Duodenal mucosa (tissue), 2 donors: ENCODE measurements around the gene PTPRA.

ENCODE experiments used
- H3K27ac ChIP-seq: one replicate; pipeline ENCODE4 v1.7.0; 2013; ENCODE audit warnings: low read depth, low read length
- H3K27me3 ChIP-seq, 2 donors: one replicate each; pipeline ENCODE4 v1.7.0; 2013; ENCODE audit warnings: low read length in 2 of 2, control low read depth in 1 of 2; ENCODE audit not compliant: insufficient read depth in 2 of 2, control insufficient read depth in 1 of 2
- H3K36me3 ChIP-seq, 2 donors: one replicate each; pipeline ENCODE4 v1.7.0; 2013; ENCODE audit warnings: low read length in 2 of 2, control low read depth in 1 of 2; ENCODE audit not compliant: insufficient read depth in 2 of 2, control insufficient read depth in 1 of 2
- H3K4me1 ChIP-seq, 2 donors: one replicate each; pipeline ENCODE4 v1.7.0; 2013; ENCODE audit warnings: low read length in 2 of 2, control low read depth in 1 of 2; ENCODE audit not compliant: insufficient read depth in 2 of 2, control insufficient read depth in 1 of 2
- H3K4me3 ChIP-seq, 2 donors: one replicate each; pipeline ENCODE4 v1.7.0; 2013; ENCODE audit warnings: low read length in 2 of 2, low read depth in 1 of 2
- H3K9ac ChIP-seq, 2 donors: one replicate each; pipeline ENCODE4 v1.7.0; 2013; ENCODE audit warnings: low read length in 2 of 2, low read depth in 1 of 2
- H3K9me3 ChIP-seq, 2 donors: one replicate each; pipeline ENCODE4 v1.7.0; 2013; ENCODE audit warnings: low read length in 2 of 2, control low read depth in 1 of 2; ENCODE audit not compliant: control insufficient read depth in 1 of 2

The PTPRA gene

DNA sequence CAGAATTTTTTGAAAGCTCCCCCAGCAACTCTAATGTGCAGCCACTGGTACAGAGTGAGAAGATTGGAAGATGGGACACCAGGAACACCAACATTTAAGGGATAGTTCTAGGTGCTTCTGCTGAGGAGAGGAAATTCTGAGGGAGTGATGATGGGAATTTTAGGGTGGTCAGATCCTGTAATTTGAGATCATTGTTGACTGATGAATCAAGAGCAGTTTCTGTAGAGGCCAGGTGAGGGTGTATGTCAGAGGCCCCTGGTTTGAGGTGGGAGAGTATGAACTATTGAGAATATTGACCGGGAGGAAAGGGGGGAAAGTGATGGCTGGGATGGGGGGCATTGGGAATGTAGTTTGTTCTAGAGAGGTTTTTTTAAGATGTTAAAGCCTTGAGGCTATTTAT lies 47.2 kb downstream of the PTPRA start:
- Histone ChIP-seq H3K27ac (no peak overlapping the region), H3K9me3 (no peaks in the 10 kb centered on the region), H3K9ac (no peak overlapping the region), H3K4me1 (peaks cover 9 to 22% of the 10 kb centered on the region in 2 donors), H3K27me3 (no peaks in the 10 kb centered on the region), H3K36me3 (peaks cover 4 to 12% of the 10 kb centered on the region in 2 donors), H3K4me3 (no peak overlapping the region)

DNA sequence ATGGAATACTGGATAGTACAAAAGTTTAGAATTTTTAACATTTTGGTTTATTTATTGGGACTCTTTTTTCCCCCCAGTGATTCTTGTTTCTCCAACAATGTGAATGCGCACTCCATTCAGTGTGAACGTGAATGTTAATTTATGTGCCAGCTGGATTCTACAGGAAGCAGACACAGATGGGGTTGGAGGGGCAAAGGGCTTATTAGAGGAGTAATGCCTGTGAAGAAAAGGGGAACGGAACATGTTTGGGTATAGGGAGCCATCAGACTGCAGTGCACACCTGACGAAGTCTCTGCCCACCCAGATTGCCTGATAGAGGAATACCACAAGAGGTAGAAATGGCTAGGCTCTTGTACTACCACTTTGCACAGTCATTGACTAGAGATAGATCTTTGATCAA lies 48.2 kb downstream of the PTPRA start:
- H3K36me3 ChIP-seq: peaks cover 4 to 12% of the 10 kb centered on the region in 2 donors
- no peak overlapping the region for H3K9ac ChIP-seq
- no peaks in the 10 kb centered on the region for H3K9me3 ChIP-seq
- peaks cover 9 to 22% of the 10 kb centered on the region in 2 donors for H3K4me1 ChIP-seq
- H3K27me3 ChIP-seq: no peaks in the 10 kb centered on the region
- H3K4me3 ChIP-seq: no peak overlapping the region
- no peak overlapping the region for H3K27ac ChIP-seq

DNA sequence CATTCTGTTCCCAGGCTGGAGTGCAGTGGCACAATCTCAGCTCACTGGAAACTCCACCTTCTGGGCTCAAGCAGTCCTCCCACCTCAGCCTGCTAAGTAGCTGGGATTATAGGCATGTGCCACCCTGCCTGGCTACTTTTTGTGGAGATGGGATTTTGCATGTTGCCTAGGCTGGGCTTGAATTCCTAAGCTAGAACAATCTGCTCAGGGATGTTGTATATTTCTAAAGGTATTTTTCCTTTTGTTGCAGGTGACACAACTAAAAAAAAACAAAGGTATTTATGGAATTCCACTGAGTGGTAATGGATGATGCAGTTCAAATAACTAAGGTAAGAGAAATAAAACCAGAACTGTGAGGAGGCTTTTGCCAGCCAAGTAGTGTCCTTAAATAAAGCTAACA lies 49.7 kb downstream of the PTPRA start:
- Histone ChIP-seq H3K4me1 (peaks cover 9 to 21% of the 10 kb centered on the region in 2 donors), H3K27ac (no peak overlapping the region), H3K9me3 (no peaks in the 10 kb centered on the region), H3K9ac (no peak overlapping the region), H3K27me3 (no peaks in the 10 kb centered on the region), H3K36me3 (peaks cover 4 to 15% of the 10 kb centered on the region in 2 donors), H3K4me3 (no peak overlapping the region)

DNA sequence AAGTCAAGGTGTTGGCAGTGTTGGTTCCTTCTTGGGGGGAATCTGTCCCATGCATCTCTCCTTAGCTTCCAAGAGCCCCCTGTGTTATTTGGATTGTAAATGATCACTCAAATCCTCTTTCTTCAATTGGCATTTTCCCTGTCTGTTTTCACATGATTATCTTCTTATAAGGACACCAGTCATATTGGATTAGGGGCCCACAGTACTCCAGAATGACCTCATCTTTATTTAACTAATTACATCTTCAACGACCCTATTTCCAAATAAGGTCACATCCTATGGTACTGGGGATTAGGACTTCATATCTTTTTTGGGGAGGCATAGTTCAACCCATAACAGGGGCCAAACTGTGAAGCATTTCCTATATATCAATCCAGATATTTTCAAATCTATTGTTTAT lies 57.3 kb downstream of the PTPRA start:
- H3K27ac ChIP-seq: no peak overlapping the region
- no peak overlapping the region for H3K4me3 ChIP-seq
- H3K27me3 ChIP-seq: no peaks in the 10 kb centered on the region
- H3K9ac ChIP-seq: no peak overlapping the region
- peaks cover 0 to 3% of the 10 kb centered on the region in 2 donors for H3K36me3 ChIP-seq
- H3K9me3 ChIP-seq: no peaks in the 10 kb centered on the region
- no peaks in the 10 kb centered on the region for H3K4me1 ChIP-seq

DNA sequence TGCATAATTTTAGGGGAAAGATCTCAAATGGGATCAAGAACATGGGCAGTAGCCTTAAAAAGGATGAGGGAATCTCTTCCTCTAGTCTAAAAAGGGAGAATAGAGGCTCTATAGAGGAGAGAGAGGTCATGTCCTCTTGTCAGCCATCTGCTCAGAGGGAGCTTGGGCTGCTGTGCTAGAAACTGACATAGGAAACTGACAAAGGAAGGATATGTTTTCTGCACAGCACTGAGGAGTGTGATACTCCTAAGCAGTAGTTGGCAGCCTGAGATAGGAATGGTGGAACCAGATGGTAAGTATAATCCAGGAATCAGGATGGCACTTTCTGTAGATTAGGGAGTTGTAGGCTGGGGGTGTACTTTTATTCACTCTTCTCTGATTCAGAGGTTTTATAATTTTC lies 59.2 kb downstream of the PTPRA start:
- Histone ChIP-seq H3K4me1 (no peaks in the 10 kb centered on the region), H3K9me3 (no peaks in the 10 kb centered on the region), H3K9ac (no peak overlapping the region), H3K4me3 (no peak overlapping the region), H3K36me3 (peaks cover 0 to under 1% of the 10 kb centered on the region in 2 donors), H3K27ac (no peak overlapping the region), H3K27me3 (no peaks in the 10 kb centered on the region)

DNA sequence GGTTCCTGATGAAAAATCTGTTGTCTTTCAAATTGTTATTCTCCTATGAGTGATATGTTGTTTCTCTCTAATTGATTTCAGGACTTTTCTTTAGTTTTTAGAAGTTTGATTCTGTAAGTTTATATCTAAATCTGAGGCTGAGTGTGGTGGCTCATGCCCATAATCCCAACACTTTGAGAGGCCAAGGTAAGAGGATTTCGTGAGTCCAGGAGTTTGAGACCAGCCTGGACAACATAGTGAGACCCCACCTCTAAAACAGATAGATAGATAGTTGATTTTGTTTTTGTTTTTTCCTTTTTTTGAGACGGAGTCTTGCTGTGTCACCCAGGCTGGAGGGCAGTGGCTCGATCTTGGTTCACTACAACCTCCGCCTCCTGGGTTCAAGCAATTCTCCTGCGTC lies 64.6 kb downstream of the PTPRA start:
- H3K4me1 ChIP-seq: peaks cover 0 to 5% of the 10 kb centered on the region in 2 donors
- H3K27ac ChIP-seq: no peak overlapping the region
- no peaks in the 10 kb centered on the region for H3K36me3 ChIP-seq
- H3K9ac ChIP-seq: no peak overlapping the region
- H3K9me3 ChIP-seq: no peaks in the 10 kb centered on the region
- no peak overlapping the region for H3K4me3 ChIP-seq
- H3K27me3 ChIP-seq: no peaks in the 10 kb centered on the region

DNA sequence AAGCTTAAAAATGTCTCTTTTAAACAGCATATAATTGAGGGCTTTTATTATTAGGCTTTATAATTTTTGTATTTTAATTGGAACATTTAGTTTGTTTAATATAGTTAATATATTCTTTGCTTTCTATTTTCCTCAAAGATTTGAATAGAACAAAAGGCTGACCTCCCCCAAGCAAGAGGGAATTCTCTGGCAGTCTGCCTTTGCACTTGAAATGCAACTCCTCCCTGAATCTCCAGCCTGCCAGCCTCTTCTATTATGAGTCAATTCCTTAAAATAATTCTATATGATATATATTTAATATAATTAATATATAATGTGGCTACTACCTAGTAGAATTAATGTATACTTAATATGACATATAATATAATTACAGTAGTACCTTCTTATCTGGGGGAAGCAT lies 69.2 kb downstream of the PTPRA start:
- H3K4me3 ChIP-seq: no peak overlapping the region
- no peaks in the 10 kb centered on the region for H3K27me3 ChIP-seq
- H3K9me3 ChIP-seq: no peaks in the 10 kb centered on the region
- no peak overlapping the region for H3K9ac ChIP-seq
- H3K27ac ChIP-seq: no peak overlapping the region
- no peaks in the 10 kb centered on the region for H3K36me3 ChIP-seq
- H3K4me1 ChIP-seq: peaks cover 0 to 12% of the 10 kb centered on the region in 2 donors

DNA sequence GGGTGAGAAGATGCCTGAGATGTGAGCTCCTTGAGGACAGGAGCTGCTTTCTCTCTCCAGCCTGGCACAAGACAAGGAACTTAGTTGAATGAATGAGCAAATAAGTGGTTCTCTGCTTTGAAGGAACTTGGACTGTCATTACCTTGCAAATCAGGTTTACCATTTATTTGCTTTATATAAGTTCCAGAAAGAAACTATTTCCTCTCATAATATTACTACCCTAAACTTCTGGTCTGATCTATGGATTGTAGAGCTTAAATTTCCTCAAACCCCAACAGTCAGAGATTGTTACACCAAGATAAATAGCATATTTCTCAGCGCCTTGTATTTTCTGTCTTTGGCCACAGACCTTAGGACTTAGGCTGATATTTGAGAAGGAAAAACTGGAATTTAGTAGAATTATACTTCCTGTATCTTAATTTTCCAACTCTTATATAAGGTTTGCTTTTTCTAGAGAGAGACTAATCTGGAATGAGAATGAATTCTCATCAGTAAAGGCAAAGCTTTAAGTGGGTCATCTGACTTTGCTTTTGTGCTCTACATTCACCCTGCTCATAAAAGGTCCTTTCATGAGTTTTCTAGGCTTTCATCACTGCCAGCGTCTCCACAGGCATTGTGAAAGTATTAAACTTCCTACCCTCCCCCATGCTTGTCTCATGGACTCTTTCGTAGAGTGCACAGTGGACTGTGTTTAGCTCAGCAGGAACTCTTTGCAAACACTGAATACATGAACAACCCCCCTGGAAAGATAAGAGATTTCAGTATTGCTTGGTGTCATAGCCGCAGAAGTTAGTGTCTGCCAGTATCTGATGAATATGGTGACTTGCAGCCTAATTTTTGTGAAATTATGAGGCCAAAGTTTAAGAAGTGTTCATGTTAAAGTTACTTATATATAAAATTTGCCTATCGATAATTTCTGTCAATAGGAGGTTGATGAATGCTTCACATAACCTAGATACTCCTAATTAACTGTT lies 74.0 kb downstream of the PTPRA start:
- H3K4me3 ChIP-seq: peak overlapping the region in 1 of 2 donors; percentile 1
- no peaks in the 10 kb centered on the region for H3K36me3 ChIP-seq
- H3K4me1 ChIP-seq: peaks cover 5 to 18% of the 10 kb centered on the region in 2 donors
- H3K27ac ChIP-seq: no peak overlapping the region
- H3K27me3 ChIP-seq: no peaks in the 10 kb centered on the region
- no peak overlapping the region for H3K9ac ChIP-seq
- no peaks in the 10 kb centered on the region for H3K9me3 ChIP-seq

DNA sequence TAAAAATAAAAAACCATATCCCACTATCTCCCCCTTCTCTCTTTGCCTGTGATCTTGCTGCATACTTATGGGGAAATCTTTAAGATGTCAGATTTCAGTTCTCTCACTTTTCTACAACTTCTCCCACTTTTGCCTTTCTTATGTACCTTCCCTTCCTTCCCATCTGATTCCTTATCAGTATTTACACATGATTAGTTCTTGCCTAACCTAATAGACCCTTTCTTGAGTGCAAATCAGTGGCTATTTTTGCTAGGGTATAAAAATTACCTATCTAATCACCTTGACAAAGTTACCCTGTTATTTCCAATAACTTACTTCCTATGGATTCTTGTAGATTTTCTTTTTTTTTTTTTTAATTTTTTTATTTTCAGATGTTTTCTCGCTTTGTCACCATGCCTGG lies 75.7 kb downstream of the PTPRA start:
- no peak overlapping the region for H3K27ac ChIP-seq
- no peaks in the 10 kb centered on the region for H3K36me3 ChIP-seq
- no peaks in the 10 kb centered on the region for H3K27me3 ChIP-seq
- no peak overlapping the region for H3K9ac ChIP-seq
- peaks cover 5 to 18% of the 10 kb centered on the region in 2 donors for H3K4me1 ChIP-seq
- no peaks in the 10 kb centered on the region for H3K9me3 ChIP-seq
- H3K4me3 ChIP-seq: no peak overlapping the region

DNA sequence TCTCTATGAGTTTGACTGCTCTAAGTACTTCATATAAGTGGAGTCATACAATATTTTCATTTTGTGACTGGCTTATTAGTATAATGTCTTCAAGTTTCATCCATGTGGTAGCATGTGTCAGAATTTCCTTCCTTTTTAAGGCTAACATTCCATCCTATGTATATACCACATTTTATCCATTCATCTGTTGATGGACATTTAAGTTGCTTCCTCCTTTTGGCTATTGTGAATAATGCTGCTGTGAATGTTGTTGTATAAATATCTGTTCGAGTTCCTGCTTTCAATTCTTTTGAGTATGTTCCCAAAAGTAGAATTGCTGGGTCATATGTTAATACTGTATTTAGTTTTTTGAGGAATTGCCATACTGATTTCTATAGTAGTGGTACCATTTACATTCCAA lies 79.5 kb downstream of the PTPRA start:
- H3K9me3 ChIP-seq: no peaks in the 10 kb centered on the region
- H3K27ac ChIP-seq: no peak overlapping the region
- H3K4me1 ChIP-seq: peaks cover 5 to 8% of the 10 kb centered on the region in 2 donors
- H3K27me3 ChIP-seq: no peaks in the 10 kb centered on the region
- no peak overlapping the region for H3K4me3 ChIP-seq
- H3K9ac ChIP-seq: no peak overlapping the region
- H3K36me3 ChIP-seq: peaks cover 0 to 3% of the 10 kb centered on the region in 2 donors
